GM23338 (cell line): Measurements from ENCODE around the gene CDK5RAP2.

Source experiments
- CREB1 ChIP-seq: fragments of 250-450 bp; sonication (Bioruptor Pico); IDR thresholded peaks from 2 replicates; pipeline ENCODE4 v1.5.0; 2020; ENCODE audit warnings: low read depth, mild to moderate bottlenecking, moderate library complexity
- EZH2 ChIP-seq: fragments of 200-600 bp; sonication (generic); IDR thresholded peaks from one replicate; pipeline ENCODE4 v1.8.0; 2017; ENCODE audit warnings: antibody characterized with exemption, mild to moderate bottlenecking, low read depth; ENCODE audit not compliant: unreplicated experiment
- JUNB ChIP-seq: IDR thresholded peaks from one replicate; pipeline ENCODE4 v1.6.1; 2016; ENCODE audit warnings: antibody characterized with exemption; ENCODE audit not compliant: unreplicated experiment
- POLR2AphosphoS5 ChIP-seq: IDR thresholded peaks from 2 replicates; pipeline ENCODE4 v1.6.1; 2016; ENCODE audit warnings: antibody characterized with exemption, low read depth
- ZNF331 ChIP-seq: fragments of 250-450 bp; sonication (Bioruptor Pico); IDR thresholded peaks from 2 replicates; pipeline ENCODE4 v1.5.0; 2020; ENCODE audit warnings: low read depth, mild to moderate bottlenecking, moderate library complexity
- TF ChIP-seq, protein P1 (sequence below), 2 experiments: fragments of 200-600 bp in 1 of 2; sonication (generic) in 1 of 2; conservative IDR thresholded peaks; 2 replicates each; pipeline versions ENCODE4 v1.5.1 to v1.6.1; 2016 to 2017; ENCODE audit warnings: antibody characterized with exemption in 2 of 2, low read depth in 2 of 2, mild to moderate bottlenecking in 2 of 2, moderate library complexity in 1 of 2
- TF ChIP-seq, protein P2 (sequence below): IDR thresholded peaks from one replicate; pipeline ENCODE4 v1.6.1; 2018; ENCODE audit warnings: antibody characterized with exemption; ENCODE audit not compliant: unreplicated experiment
- TF ChIP-seq, protein P3 (sequence below): IDR thresholded peaks from 2 replicates; pipeline ENCODE4 v1.6.1; 2016; ENCODE audit warnings: antibody characterized with exemption

DNA sequence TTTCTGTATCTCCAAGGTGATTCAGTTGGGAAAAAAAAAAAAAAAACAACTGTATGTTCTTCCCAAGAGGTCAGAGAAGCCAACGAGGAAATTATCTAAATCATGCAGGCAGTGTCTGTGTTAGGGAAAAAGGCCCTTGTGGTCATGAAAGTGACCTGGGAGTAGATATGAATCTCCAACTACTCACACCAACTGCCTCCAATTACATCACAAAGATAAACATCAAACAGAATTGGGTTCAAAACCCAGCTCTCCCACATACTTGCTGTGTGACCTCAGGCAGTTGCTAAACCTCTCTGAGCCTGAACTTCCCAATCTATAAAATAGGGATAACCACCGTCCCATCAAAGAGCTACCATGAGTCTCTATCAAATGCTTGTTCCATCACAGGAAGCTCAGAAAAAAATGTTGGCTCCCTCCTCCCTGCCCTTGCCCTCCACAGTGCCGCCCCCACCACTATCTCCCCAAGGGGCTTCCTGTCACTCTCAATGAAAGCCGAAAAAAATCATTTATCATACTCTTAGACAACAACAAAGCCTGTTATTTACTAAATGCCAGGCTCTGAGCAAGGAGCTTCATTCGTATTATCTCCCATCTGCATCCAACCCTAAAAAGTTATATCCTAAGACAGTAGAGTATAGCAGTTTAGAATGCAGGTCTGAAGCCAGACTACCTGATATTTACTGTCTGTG lies 42.9 kb downstream of the CDK5RAP2 start:
- TF ChIP-seq, protein P1, sequence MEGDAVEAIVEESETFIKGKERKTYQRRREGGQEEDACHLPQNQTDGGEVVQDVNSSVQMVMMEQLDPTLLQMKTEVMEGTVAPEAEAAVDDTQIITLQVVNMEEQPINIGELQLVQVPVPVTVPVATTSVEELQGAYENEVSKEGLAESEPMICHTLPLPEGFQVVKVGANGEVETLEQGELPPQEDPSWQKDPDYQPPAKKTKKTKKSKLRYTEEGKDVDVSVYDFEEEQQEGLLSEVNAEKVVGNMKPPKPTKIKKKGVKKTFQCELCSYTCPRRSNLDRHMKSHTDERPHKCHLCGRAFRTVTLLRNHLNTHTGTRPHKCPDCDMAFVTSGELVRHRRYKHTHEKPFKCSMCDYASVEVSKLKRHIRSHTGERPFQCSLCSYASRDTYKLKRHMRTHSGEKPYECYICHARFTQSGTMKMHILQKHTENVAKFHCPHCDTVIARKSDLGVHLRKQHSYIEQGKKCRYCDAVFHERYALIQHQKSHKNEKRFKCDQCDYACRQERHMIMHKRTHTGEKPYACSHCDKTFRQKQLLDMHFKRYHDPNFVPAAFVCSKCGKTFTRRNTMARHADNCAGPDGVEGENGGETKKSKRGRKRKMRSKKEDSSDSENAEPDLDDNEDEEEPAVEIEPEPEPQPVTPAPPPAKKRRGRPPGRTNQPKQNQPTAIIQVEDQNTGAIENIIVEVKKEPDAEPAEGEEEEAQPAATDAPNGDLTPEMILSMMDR (conservative IDR thresholded peaks at IDR 0.05; ENCODE audit: low read depth in 2 of 2): no peak
- TF ChIP-seq EZH2 (no peak), JUNB (no peak), ZNF331 (CRISPR knock-in tag) (no peak), POLR2AphosphoS5 (no peak), CREB1 (no peak)
- TF ChIP-seq, protein P2, sequence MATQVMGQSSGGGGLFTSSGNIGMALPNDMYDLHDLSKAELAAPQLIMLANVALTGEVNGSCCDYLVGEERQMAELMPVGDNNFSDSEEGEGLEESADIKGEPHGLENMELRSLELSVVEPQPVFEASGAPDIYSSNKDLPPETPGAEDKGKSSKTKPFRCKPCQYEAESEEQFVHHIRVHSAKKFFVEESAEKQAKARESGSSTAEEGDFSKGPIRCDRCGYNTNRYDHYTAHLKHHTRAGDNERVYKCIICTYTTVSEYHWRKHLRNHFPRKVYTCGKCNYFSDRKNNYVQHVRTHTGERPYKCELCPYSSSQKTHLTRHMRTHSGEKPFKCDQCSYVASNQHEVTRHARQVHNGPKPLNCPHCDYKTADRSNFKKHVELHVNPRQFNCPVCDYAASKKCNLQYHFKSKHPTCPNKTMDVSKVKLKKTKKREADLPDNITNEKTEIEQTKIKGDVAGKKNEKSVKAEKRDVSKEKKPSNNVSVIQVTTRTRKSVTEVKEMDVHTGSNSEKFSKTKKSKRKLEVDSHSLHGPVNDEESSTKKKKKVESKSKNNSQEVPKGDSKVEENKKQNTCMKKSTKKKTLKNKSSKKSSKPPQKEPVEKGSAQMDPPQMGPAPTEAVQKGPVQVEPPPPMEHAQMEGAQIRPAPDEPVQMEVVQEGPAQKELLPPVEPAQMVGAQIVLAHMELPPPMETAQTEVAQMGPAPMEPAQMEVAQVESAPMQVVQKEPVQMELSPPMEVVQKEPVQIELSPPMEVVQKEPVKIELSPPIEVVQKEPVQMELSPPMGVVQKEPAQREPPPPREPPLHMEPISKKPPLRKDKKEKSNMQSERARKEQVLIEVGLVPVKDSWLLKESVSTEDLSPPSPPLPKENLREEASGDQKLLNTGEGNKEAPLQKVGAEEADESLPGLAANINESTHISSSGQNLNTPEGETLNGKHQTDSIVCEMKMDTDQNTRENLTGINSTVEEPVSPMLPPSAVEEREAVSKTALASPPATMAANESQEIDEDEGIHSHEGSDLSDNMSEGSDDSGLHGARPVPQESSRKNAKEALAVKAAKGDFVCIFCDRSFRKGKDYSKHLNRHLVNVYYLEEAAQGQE: no peak
- TF ChIP-seq, protein P3, sequence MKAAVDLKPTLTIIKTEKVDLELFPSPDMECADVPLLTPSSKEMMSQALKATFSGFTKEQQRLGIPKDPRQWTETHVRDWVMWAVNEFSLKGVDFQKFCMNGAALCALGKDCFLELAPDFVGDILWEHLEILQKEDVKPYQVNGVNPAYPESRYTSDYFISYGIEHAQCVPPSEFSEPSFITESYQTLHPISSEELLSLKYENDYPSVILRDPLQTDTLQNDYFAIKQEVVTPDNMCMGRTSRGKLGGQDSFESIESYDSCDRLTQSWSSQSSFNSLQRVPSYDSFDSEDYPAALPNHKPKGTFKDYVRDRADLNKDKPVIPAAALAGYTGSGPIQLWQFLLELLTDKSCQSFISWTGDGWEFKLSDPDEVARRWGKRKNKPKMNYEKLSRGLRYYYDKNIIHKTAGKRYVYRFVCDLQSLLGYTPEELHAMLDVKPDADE: no peak
